Neutrophil (primary cell): Measurements from ENCODE around the gene DNAI4.
A peak's percentile ranks its signal among the peaks of the same experiment; 100 is the strongest.

Source experiments
- H3K27ac ChIP-seq: fragments of 200-600 bp; sonication (generic); 2 replicates; pipeline ENCODE4 v1.5.1; 2016; ENCODE audit warnings: mild to moderate bottlenecking, moderate library complexity
- H3K27me3 ChIP-seq: fragments of 200-600 bp; sonication (generic); 2 replicates; pipeline ENCODE4 v1.6.0; 2016; ENCODE audit warnings: mild to moderate bottlenecking
- H3K36me3 ChIP-seq: fragments of 200-600 bp; sonication (generic); 2 replicates; pipeline ENCODE4 v1.5.1; 2017
- H3K4me1 ChIP-seq, 2 experiments: fragments of 200-600 bp in 1 of 2; sonication (generic) in 1 of 2; 1 replicate in 1 of 2; 2 replicates in 1 of 2; pipeline versions ENCODE4 v1.5.1 to v1.6.1; 2013 to 2016; ENCODE audit warnings: low read depth in 1 of 2, low read length in 1 of 2, mild to moderate bottlenecking in 1 of 2, moderate library complexity in 1 of 2; ENCODE audit not compliant: control insufficient read depth in 1 of 2, insufficient read depth in 1 of 2
- H3K4me3 ChIP-seq, 2 experiments: fragments of 200-600 bp in 1 of 2; sonication (generic) in 1 of 2; 1 replicate in 1 of 2; 2 replicates in 1 of 2; pipeline ENCODE4 v1.5.1; 2013 to 2016; ENCODE audit warnings: low read depth in 1 of 2, low read length in 1 of 2, mild to moderate bottlenecking in 1 of 2, moderate library complexity in 1 of 2
- H3K9me3 ChIP-seq: fragments of 200-600 bp; sonication (generic); 2 replicates; pipeline ENCODE4 v1.5.1; 2016
- TF ChIP-seq, protein P1 (sequence below): fragments of 200-600 bp; sonication (generic); IDR thresholded peaks from 2 replicates; pipeline ENCODE4 v1.5.1; 2016; ENCODE audit warnings: antibody characterized with exemption

The DNAI4 gene

DNA sequence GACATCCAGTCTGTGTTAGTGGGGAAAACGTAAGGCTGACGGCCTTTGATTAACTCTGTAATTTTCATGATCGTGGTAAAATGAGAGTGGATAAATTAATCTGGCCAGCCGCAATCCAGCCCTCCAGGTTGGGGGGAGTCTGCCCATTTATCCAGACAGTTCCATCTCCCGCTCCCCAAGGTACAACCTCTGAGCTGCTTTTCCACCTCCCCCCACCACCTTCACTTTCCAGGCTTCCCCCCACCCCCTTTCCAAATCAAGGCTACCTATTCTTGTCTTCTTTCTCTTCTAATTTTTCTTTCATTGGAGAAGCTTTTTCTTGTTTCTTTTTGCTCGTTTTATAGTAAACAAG, 6.1 kb upstream of the DNAI4 start:
- Histone ChIP-seq H3K36me3 (no peaks in the 10 kb centered on the region), H3K27ac (peak overlapping the region; percentile 98), H3K9me3 (no peaks in the 10 kb centered on the region), H3K4me1 (peaks cover 72 to 77% of the 10 kb centered on the region in 2 experiments), H3K27me3 (no peaks in the 10 kb centered on the region), H3K4me3 (peak overlapping the region; percentile 75 to 91)
- TF ChIP-seq, protein P1, sequence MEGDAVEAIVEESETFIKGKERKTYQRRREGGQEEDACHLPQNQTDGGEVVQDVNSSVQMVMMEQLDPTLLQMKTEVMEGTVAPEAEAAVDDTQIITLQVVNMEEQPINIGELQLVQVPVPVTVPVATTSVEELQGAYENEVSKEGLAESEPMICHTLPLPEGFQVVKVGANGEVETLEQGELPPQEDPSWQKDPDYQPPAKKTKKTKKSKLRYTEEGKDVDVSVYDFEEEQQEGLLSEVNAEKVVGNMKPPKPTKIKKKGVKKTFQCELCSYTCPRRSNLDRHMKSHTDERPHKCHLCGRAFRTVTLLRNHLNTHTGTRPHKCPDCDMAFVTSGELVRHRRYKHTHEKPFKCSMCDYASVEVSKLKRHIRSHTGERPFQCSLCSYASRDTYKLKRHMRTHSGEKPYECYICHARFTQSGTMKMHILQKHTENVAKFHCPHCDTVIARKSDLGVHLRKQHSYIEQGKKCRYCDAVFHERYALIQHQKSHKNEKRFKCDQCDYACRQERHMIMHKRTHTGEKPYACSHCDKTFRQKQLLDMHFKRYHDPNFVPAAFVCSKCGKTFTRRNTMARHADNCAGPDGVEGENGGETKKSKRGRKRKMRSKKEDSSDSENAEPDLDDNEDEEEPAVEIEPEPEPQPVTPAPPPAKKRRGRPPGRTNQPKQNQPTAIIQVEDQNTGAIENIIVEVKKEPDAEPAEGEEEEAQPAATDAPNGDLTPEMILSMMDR, result no peak

DNA sequence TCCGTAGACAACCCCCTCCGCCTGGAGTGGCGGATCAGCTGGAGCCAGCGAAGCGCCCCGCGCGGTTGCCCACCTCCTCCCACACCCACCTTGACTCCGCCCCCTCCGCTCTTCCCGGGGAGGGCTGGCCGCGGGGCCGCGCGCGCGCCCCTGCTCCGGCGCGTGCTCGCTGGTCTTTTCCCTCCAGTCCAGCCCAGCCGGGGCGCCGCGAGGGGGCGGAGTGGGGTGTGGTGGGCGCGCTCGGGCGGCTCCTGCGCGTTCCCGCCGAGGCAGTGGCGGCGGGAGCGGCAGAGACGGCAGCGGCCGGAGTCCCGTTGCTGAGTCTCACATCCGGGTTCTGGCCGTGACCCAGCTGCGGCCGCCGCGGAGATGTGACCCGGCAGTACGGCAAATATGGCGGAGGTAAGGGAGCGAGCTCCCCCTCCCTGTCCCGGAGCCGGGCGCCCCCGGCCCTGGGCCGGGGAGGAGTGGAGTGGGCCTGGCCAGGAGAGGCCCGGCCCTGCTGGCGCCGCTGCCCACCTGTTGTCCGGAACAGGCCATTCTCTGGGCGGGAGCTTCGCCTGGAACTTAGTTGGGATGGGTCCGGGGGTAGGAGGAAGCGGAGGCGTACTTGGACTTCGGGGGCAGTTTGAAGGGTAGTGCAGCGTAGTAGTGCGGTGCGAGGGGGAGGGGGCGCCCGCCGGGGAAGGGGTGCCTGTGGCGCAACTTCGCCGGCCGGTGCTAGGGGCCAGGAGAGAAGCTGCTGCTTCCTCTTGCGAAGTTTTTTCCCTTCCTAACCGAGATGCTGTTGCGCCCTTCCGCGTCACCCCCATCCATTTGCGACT, 5.6 kb upstream of the DNAI4 start:
- H3K4me1 ChIP-seq, result peaks cover 72 to 78% of the 10 kb centered on the region in 2 experiments
- no peaks in the 10 kb centered on the region for H3K9me3 ChIP-seq

DNA sequence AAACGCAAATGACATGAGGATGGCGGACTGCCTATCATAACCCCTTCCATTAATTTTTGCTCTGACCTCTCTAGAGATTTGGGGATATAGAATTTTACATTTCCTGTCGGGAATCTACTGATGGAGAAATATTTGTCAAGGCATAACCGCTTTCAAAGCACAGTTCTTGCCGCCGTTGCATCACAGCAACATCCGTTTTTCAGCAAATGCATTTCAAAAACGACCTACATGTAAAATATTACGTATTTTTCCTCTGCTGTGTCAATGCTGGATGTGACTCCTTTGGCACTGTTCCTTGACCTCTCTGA, 5.0 kb upstream of the DNAI4 start:
- peak overlapping the region; percentile 98 for H3K27ac ChIP-seq
- H3K36me3 ChIP-seq, result no peaks in the 10 kb centered on the region
- H3K4me3 ChIP-seq, result peak overlapping the region; percentile 75 to 91
- peaks cover 67 to 74% of the 10 kb centered on the region in 2 experiments for H3K4me1 ChIP-seq
- TF ChIP-seq, protein P1, result no peak
- H3K27me3 ChIP-seq, result no peaks in the 10 kb centered on the region
- H3K9me3 ChIP-seq, result no peaks in the 10 kb centered on the region

More for the DNA sequence above, 5.6 kb upstream of the DNAI4 start:
- H3K27me3 ChIP-seq, result no peaks in the 10 kb centered on the region
- TF ChIP-seq, protein P1, result peak; percentile 65
- no peaks in the 10 kb centered on the region for H3K36me3 ChIP-seq
- H3K27ac ChIP-seq, result peak overlapping the region; percentile 98
- peak overlapping the region; percentile 75 to 91 for H3K4me3 ChIP-seq

DNA sequence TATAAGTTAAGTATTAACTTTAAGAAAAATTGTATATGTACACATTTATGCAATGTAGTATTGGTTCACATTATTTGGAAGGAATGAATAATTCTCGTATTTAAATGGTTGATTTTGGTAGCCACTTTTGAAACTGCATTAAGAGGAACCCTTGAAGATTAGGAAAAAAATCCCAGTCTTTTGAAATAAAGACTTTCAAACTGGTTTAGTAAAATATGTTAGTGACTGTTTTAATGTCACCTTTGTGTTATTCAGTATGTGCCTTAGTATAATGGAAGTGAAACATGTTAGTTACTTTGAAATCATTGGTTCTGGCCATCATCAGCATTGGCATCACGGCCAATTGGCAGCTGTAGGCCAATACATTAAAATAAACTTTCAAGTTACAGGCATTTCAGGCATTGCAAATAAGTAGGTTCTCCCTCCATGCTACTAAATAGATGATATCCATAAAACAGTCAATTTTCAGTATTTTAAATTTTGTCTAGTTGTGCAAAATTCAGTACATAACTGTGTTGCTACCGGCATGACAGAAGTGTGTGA, 4.6 kb upstream of the DNAI4 start:
- TF ChIP-seq, protein P1, result no peak
- Histone ChIP-seq H3K9me3 (no peaks in the 10 kb centered on the region), H3K27me3 (no peaks in the 10 kb centered on the region), H3K4me1 (peaks cover 68 to 73% of the 10 kb centered on the region in 2 experiments), H3K4me3 (peak overlapping the region; percentile 75 to 91), H3K27ac (peak overlapping the region; percentile 98), H3K36me3 (no peaks in the 10 kb centered on the region)

DNA sequence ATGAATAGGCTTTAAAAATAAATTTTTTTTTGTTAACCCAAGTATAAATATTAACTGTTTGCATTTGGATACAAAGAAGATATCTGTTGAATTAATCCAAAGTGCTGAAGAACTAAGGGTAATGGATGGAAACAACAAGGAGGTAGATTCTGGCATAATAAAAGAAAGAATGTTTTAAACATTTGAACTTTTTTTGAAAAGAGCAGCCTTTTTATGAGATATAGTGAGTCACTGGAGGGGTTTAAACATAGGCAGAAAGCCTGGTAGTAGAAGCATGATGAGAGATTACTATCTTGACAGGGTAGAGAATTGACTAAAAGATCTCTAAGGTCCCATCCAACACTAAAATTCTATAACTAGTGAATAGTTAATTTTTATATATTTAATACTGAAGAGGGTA, 2.9 kb upstream of the DNAI4 start:
- peaks cover 59 to 63% of the 10 kb centered on the region in 2 experiments for H3K4me1 ChIP-seq
- no peaks in the 10 kb centered on the region for H3K9me3 ChIP-seq
- TF ChIP-seq, protein P1, result no peak
- no peaks in the 10 kb centered on the region for H3K27me3 ChIP-seq
- no peak overlapping the region for H3K27ac ChIP-seq
- H3K4me3 ChIP-seq, result no peak overlapping the region
- no peaks in the 10 kb centered on the region for H3K36me3 ChIP-seq
